Osteoblast (primary cell): ENCODE measurements around the gene JUNB. TPM values are rescaled to one million over a fixed set of nuclear protein-coding genes. Genes with fewer than 3 reads are reported as not detected.

ENCODE experiments used
- DNase-seq: peaks from one replicate; pipeline ENCODE4 v3.0.0; 2011; ENCODE audit warnings: low spot score, mixed read lengths; ENCODE audit not compliant: insufficient read length; ENCODE audit errors: missing footprints
- H2AFZ ChIP-seq: 2 replicates; pipeline ENCODE4 v1.6.0; 2011; ENCODE audit warnings: mild to moderate bottlenecking, low read length
- H3K27ac ChIP-seq: 2 replicates; pipeline ENCODE4 v1.5.1; 2011; ENCODE audit warnings: mild to moderate bottlenecking, low read depth, low read length, moderate library complexity
- H3K27me3 ChIP-seq: 2 replicates; pipeline ENCODE4 v1.6.0; 2012; ENCODE audit warnings: mild to moderate bottlenecking, control low read depth, inconsistent platforms, low read length, moderate library complexity; ENCODE audit not compliant: insufficient read depth
- H3K36me3 ChIP-seq: 2 replicates; pipeline ENCODE4 v1.5.1; 2011; ENCODE audit warnings: mild to moderate bottlenecking, low read length, control low read depth, moderate library complexity; ENCODE audit not compliant: insufficient read depth
- H3K4me1 ChIP-seq: 2 replicates; pipeline ENCODE4 v1.5.1; 2011; ENCODE audit warnings: mild to moderate bottlenecking, low read length, control low read depth, moderate library complexity; ENCODE audit not compliant: insufficient read depth
- H3K4me2 ChIP-seq: 2 replicates; pipeline ENCODE4 v1.6.0; 2011; ENCODE audit warnings: mild to moderate bottlenecking, low read length; ENCODE audit not compliant: insufficient read depth
- H3K4me3 ChIP-seq: fragments of 200-600 bp; sonication (generic); 3 replicates; pipeline ENCODE4 v1.5.1; 2012; ENCODE audit warnings: mild to moderate bottlenecking, low read length, inconsistent platforms; ENCODE audit not compliant: insufficient read depth
- H3K79me2 ChIP-seq: 2 replicates; pipeline ENCODE4 v1.6.0; 2012; ENCODE audit warnings: mild to moderate bottlenecking, low read length, control low read depth, inconsistent platforms; ENCODE audit not compliant: insufficient read depth
- H3K9me3 ChIP-seq: 2 replicates; pipeline ENCODE4 v1.5.1; 2011; ENCODE audit warnings: low read depth, low read length, control low read depth
- H4K20me1 ChIP-seq: 2 replicates; pipeline ENCODE4 v1.6.0; 2012; ENCODE audit warnings: mild to moderate bottlenecking, low read length, control low read depth; ENCODE audit not compliant: insufficient read depth
- total RNA-seq: library from RNA; depleted of rRNA; stranded (reverse); fragments of >200 nt; gene quantifications from 2 replicates; pipeline ENCODE4 v1.2.3, GENCODE V29; 2012
- TF ChIP-seq, protein P1 (sequence below): IDR thresholded peaks from 2 replicates; pipeline ENCODE4 v1.5.1; 2011; ENCODE audit warnings: mild to moderate bottlenecking, low read depth, low read length, moderate library complexity; ENCODE audit errors: extremely low read depth

Gene JUNB
- total RNA-seq, 1 donor = 93.0 TPM

DNA sequence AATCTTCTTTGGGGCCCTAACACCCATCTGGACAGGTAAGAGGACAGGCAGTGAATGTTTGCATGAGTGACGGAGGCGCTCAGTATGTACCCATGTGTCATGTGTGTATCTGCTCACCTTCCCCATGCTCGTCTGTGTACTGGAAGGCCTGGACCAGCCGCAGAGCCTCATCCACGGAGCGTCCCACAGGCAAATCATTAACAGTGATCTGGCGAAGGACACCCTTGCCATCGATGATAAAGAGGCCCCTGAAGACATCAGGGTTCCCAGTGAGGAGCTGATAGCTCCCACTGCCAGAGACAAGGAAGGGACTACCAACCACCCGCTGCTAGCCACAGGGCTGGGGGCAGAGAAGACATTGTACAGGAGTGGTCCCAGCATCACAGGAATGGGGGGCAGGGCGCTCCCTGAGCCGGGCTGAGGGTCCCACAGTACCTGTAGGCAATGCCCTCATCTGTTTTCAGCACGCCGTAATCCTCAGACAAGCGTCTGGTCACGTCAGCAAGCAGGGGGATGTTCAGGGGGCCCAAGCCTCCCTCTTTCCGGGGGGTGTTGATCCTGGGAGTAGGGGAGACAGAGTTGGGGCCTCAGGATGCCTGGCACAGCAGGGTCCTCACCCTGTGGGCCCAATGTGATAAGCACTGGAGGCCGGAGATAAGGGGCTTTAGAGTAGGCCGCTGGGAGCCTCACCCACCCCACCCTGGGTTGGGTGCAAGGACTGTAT, 8.6 kb downstream of the JUNB start:
- Histone ChIP-seq H3K9me3 (no peaks in the 10 kb centered on the region), H3K36me3 (peaks cover 8% of the 10 kb centered on the region), H3K4me3 (no peak overlapping the region), H3K4me2 (peak overlapping the region; percentile 95), H3K4me1 (peaks cover 14% of the 10 kb centered on the region), H3K27ac (no peak overlapping the region), H3K79me2 (peaks cover 11% of the 10 kb centered on the region), H4K20me1 (peaks cover 3% of the 10 kb centered on the region), H3K27me3 (no peaks in the 10 kb centered on the region), H2AFZ (no peak overlapping the region)
- TF ChIP-seq, protein P1, sequence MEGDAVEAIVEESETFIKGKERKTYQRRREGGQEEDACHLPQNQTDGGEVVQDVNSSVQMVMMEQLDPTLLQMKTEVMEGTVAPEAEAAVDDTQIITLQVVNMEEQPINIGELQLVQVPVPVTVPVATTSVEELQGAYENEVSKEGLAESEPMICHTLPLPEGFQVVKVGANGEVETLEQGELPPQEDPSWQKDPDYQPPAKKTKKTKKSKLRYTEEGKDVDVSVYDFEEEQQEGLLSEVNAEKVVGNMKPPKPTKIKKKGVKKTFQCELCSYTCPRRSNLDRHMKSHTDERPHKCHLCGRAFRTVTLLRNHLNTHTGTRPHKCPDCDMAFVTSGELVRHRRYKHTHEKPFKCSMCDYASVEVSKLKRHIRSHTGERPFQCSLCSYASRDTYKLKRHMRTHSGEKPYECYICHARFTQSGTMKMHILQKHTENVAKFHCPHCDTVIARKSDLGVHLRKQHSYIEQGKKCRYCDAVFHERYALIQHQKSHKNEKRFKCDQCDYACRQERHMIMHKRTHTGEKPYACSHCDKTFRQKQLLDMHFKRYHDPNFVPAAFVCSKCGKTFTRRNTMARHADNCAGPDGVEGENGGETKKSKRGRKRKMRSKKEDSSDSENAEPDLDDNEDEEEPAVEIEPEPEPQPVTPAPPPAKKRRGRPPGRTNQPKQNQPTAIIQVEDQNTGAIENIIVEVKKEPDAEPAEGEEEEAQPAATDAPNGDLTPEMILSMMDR = no peak
- DNase-seq = peak; percentile 32

- peak overlapping the region; percentile 95 for H3K4me2 ChIP-seq
- H2AFZ ChIP-seq = no peak overlapping the region
- H3K4me1 ChIP-seq = peaks cover 14% of the 10 kb centered on the region
- H3K36me3 ChIP-seq = peaks cover 8% of the 10 kb centered on the region
- peak; percentile 62 for DNase-seq
- H3K4me3 ChIP-seq = peak overlapping the region; percentile 94
- no peak overlapping the region for H3K27ac ChIP-seq
- TF ChIP-seq, protein P1 = no peak
- peaks cover 11% of the 10 kb centered on the region for H3K79me2 ChIP-seq
- no peaks in the 10 kb centered on the region for H3K9me3 ChIP-seq
- peaks cover 3% of the 10 kb centered on the region for H4K20me1 ChIP-seq
- H3K27me3 ChIP-seq = no peaks in the 10 kb centered on the region
These were observed 9.1 kb downstream of the JUNB start for GRCh38 chr19:12800466-12800770.

- Histone ChIP-seq H3K27ac (peak overlapping the region; percentile 66), H3K79me2 (peaks cover 11% of the 10 kb centered on the region), H3K4me3 (peak overlapping the region; percentile 94), H2AFZ (peak overlapping the region; percentile 94), H3K27me3 (no peaks in the 10 kb centered on the region), H3K36me3 (peaks cover 8% of the 10 kb centered on the region), H3K4me2 (peak overlapping the region; percentile 95), H3K9me3 (no peaks in the 10 kb centered on the region), H4K20me1 (peaks cover 3% of the 10 kb centered on the region), H3K4me1 (peaks cover 15% of the 10 kb centered on the region)
- TF ChIP-seq, protein P1 = no peak
- no peak for DNase-seq
These were observed 9.7 kb downstream of the JUNB start for GRCh38 chr19:12800923-12801465.

DNA sequence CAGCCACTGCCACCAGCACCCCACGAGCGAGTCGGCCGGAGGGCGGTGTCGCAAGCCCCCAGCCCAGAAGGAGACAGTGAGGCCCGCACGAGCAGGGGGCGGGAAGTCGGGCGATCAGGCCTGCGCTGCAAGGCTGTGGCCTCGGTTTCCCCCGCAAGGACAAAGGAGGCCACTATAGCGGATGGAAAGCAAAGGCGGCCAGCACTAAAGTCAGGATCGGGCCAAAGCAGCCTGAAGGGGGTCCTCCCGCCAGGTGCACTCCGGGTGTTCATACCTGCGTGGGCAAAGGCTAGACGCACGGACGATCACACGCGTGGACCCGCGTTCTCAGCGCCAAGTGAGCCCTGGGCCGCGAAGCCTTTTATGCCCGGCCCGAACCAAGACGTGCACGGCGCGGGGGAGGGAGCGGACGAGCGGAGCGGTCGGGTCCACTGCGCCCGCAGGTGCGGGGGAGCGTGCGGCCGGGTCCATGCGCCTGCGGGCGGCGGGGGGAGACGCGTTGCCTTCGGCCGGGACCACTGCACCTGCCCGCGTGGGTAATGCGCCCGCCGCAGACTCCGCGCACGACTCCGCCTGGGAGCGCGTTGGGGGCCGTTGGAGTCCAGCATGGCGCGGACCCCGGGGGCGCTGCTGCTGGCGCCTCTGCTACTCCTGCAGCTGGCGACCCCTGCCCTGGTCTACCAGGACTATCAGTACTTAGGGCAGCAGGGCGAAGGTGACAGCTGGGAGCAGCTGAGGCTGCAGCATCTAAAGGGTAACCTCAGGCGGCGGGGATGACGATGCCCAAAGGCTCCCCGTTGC, 10.4 kb downstream of the JUNB start, which contains the start of the genes PRDX2 and THSD8:
TSS of gene PRDX2 (minus strand) at position 335 of the 801 bp plus-strand sequence. CDS start 539 bp downstream, outside the sequence.
TSS of gene THSD8 (plus strand) at position 604 of the 801 bp plus-strand sequence. CDS start at position 607, 3 bp downstream.
- peak within 1 kb of the TSS; percentile 66 for H3K27ac ChIP-seq
- DNase-seq = peak; percentile 96
- peaks cover 3% of the 10 kb centered on the region for H4K20me1 ChIP-seq
- H3K4me3 ChIP-seq = peak within 1 kb of the TSS; percentile 94
- H2AFZ ChIP-seq = peak within 1 kb of the TSS; percentile 94
- H3K9me3 ChIP-seq = no peaks in the 10 kb centered on the region
- H3K79me2 ChIP-seq = peaks cover 13% of the 10 kb centered on the region
- H3K4me1 ChIP-seq = peaks cover 17% of the 10 kb centered on the region
- no peaks in the 10 kb centered on the region for H3K27me3 ChIP-seq
- TF ChIP-seq, protein P1 = no peak
- peak within 1 kb of the TSS; percentile 95 for H3K4me2 ChIP-seq
- peaks cover 8% of the 10 kb centered on the region for H3K36me3 ChIP-seq
